HAP-1 (cell line): ENCODE measurements around the gene HMBS.
A peak's percentile ranks its signal among the peaks of the same experiment; 100 is the strongest.

Source experiments
- DNase-seq, 2 experiments: peaks; one replicate each; pipeline ENCODE4 v3.0.0-alpha.2; 2016 to 2020; ENCODE audit warnings: low spot score in 2 of 2
- H3K27me3 ChIP-seq: fragments of 250-450 bp; sonication (Bioruptor Pico); 2 replicates; pipeline ENCODE4 v1.5.1; 2020; ENCODE audit warnings: low read depth, mild to moderate bottlenecking, moderate library complexity
- H3K36me3 ChIP-seq: fragments of 250-450 bp; sonication (Bioruptor Pico); replicated peaks from 2 replicates; pipeline ENCODE4 v1.5.1; 2020; ENCODE audit warnings: mild to moderate bottlenecking
- H3K4me1 ChIP-seq: fragments of 250-450 bp; sonication (Bioruptor Pico); 2 replicates; pipeline ENCODE4 v1.5.1; 2020; ENCODE audit warnings: mild to moderate bottlenecking
- H3K4me3 ChIP-seq: fragments of 250-450 bp; sonication (Bioruptor Pico); 2 replicates; pipeline ENCODE4 v1.5.1; 2020; ENCODE audit warnings: mild to moderate bottlenecking, moderate library complexity
- H3K9me3 ChIP-seq: fragments of 250-450 bp; sonication (Bioruptor Pico); 2 replicates; pipeline ENCODE4 v1.5.1; 2020; ENCODE audit warnings: mild to moderate bottlenecking, moderate library complexity
- in situ Hi-C: fragments of 300-500 bp; cut with MboI; formaldehyde crosslinking; loops from 3 replicates; pipeline ENCODE4 v1.14.3; 2020; ENCODE audit warnings: low sequenced_read_pairs, inconsistent platforms, mixed read lengths

Gene HMBS

DNA sequence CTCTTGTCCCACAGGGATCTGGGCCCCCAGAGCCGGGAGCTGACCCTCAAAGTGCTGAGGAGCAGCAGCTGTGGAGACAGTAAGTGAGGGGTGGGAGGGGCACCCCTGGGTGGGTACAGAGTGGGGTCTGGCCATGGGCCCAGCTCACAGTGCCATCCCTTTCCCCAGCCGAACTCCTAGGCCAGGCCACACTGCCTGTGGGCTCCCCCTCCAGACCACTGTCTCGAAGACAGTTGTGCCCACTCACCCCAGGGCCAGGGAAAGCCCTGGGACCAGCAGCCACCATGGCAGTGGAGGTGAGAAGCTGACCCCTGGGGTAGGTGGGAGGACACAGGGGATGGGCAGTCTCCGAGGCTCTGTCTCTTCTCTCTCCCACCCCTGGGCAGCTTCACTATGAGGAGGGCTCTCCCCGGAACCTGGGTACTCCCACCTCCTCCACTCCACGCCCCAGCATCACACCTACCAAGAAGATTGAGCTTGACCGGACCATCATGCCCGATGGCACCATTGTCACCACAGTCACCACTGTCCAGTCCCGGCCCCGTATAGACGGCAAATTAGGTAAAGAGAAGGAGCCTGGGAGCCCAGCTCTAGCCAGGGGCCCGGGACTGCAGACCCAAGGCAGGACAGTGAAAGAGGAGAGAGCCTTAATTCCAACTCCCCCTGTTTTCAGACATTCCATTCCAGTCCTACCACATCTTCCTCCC lies 27.8 kb downstream of the HMBS start:
- H3K9me3 ChIP-seq = no peaks in the 10 kb centered on the region
- no peak for DNase-seq
- peaks cover 25% of the 10 kb centered on the region for H3K36me3 ChIP-seq
- peaks cover 7% of the 10 kb centered on the region for H3K4me1 ChIP-seq
- H3K27me3 ChIP-seq = no peaks in the 10 kb centered on the region
- no peak overlapping the region for H3K4me3 ChIP-seq
- in situ Hi-C loops = loop anchor here (5.0 kb wide), 1 partner anchor 50 kb away; no protein-coding TSS in a partner anchor

DNA sequence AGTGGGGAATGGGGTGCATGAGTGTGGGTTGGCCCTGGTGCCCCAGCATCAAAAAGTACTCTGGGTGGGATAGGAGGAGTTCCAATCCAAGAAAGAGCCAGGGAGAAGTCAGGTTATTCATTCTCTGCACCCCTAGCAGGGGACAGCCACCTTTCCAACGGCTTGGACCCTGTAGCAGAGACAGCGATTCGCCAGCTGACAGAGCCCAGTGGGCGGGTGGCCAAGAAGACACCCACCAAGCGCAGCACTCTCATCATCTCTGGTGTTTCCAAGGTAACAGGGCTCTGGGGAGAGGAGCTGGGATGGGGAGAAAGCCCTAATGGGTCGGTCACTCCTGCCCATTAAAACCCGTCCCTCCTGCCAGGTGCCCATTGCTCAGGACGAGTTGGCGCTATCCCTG lies 29.0 kb downstream of the HMBS start:
- in situ Hi-C loops = loop anchor here (5.0 kb wide), 1 partner anchor 49 kb away; no protein-coding TSS in a partner anchor
- Histone ChIP-seq H3K9me3 (no peaks in the 10 kb centered on the region), H3K4me1 (peaks cover 2% of the 10 kb centered on the region), H3K27me3 (no peaks in the 10 kb centered on the region), H3K36me3 (peaks cover 25% of the 10 kb centered on the region), H3K4me3 (no peak overlapping the region)
- DNase-seq = no peak

DNA sequence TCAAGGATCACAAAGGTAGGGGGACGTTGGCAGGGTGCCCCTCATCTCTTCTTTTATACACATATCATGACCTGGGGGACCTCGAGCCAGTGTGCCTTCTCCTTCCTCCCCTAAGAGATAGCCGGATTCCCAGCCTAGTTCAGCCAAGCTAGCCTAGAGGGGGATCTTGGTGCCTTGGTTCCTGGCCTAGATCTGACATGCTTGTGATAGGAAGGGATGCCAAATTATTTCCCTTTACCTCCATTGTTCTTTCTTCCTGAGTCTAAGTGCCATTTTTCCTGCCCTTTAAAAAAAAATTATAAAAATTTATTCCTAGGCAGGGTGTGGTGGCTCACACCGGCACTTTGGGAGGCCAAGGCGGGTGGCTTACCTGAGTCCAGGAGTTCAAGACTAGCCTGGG lies 29.7 kb downstream of the HMBS start:
- Histone ChIP-seq H3K9me3 (no peaks in the 10 kb centered on the region), H3K36me3 (peaks cover 25% of the 10 kb centered on the region), H3K27me3 (no peaks in the 10 kb centered on the region), H3K4me1 (no peaks in the 10 kb centered on the region), H3K4me3 (no peak overlapping the region)
- in situ Hi-C loops = loop anchor here (5.0 kb wide), 1 partner anchor 48 kb away; no protein-coding TSS in a partner anchor
- DNase-seq = no peak

DNA sequence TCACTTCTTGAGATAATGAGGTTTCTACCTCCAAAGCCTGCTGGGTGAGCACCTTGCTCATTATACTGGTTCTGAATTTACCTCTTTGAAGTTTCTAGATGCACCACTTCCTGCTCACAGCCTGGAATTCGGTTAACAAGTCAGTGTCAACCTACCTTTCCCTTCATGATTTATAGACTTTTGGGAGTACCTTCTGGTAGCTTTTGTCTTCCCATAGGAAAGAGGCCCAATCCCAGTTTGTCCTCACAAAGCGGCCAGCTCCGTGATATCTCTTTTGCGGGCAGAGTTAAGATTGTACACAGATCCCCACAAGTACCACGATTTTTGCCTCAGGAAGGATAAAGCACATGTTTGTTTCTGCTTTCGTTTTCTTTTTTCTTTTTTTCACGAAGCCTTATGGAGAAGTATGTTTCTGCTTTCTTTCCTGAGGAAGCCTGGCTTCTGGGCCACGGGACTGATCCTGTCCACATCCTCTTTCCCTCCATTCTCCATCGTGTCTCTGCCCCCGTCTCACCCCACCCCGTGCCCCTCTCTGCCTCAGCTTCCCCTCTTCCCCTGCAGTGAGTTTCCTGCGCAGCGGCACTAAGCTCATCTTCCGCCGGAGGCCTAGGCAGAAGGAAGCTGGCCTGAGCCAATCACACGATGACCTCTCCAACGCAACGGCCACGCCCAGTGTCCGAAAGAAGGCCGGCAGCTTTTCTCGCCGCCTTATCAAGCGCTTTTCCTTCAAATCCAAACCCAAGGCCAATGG lies 31.0 kb downstream of the HMBS start:
- Histone ChIP-seq H3K4me3 (no peak overlapping the region), H3K36me3 (peaks cover 25% of the 10 kb centered on the region), H3K9me3 (no peaks in the 10 kb centered on the region), H3K27me3 (no peaks in the 10 kb centered on the region), H3K4me1 (peaks cover 5% of the 10 kb centered on the region)
- no peak for DNase-seq
- in situ Hi-C loops = no loop called here

DNA sequence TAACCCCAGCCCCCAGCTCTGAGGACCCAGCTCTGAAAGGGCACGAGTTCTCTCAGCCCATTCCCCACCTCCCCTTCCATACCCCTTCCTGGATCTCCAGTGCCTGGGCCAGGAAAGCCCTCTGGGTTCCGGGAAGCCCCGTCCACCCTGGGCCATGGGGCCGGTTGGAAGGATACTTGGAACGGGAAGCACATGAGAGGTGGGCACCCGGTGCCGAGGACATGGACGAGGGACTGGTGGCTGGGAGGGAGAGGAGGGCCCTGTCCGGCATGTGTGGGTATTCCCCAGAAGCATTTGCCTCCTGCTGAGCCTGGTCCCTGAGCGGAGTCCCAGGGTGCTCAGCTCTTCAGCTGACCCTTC lies 31.5 kb downstream of the HMBS start:
- no peak for DNase-seq
- Histone ChIP-seq H3K9me3 (no peaks in the 10 kb centered on the region), H3K27me3 (no peaks in the 10 kb centered on the region), H3K36me3 (peaks cover 24% of the 10 kb centered on the region), H3K4me1 (peaks cover 9% of the 10 kb centered on the region), H3K4me3 (no peak overlapping the region)
- in situ Hi-C loops = no loop called here

DNA sequence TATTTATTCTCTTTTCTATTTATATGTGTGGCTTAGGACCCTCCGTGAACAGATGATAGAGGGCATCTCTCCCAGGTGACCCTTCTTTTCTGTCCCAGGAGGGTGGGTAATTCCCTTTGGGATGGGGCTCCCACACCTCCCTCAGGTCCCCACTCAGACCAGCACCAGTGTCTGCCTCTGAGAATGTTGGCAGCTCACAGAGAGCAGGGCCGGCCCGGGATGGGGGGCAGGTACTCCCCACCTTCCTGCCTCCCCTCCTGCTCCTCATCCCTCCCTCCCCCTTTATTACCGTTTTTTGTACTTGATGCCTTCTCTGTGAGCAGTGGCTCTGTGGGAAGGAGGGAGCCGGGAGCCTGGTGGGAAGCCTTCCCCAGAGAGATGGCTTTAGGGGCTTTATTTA lies 31.9 kb downstream of the HMBS start:
- in situ Hi-C loops = no loop called here
- no peaks in the 10 kb centered on the region for H3K27me3 ChIP-seq
- no peak overlapping the region for H3K4me3 ChIP-seq
- H3K4me1 ChIP-seq = peaks cover 9% of the 10 kb centered on the region
- H3K9me3 ChIP-seq = no peaks in the 10 kb centered on the region
- no peak for DNase-seq
- H3K36me3 ChIP-seq = peaks cover 21% of the 10 kb centered on the region

DNA sequence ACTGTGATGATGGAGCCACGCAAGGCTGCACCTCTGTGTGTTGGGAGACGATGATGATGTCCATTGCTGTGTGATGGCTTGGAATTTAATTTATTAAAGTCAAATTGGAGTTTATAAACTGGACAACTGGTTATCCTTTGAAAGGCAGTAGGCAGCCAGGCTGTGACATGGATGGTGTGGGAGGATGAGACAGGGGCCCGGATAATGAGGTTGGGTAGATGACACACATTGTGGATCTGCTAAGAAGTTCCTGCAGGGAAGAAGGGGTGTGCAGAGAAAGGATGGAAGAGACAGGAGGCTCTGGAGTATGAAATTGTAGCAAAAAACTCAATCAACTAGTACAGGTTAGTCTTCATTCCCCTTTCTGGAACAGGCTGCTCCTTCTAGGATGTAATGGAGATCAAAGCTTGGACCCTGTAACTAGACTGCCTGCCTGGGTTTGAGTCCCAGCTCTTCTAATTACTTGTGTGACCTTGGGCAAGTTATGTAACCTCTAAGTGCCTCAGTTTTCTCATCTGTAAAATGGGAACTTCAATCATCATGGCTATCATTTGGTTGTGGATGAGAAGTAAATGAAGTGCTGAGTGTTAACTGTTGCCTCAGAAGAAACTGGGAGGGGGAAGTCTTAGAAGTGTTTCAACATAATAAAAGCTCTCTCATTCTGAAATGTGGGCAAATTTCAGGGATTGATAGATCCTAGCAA lies 32.5 kb downstream of the HMBS start:
- peaks cover 20% of the 10 kb centered on the region for H3K36me3 ChIP-seq
- no peak for DNase-seq
- in situ Hi-C loops = no loop called here

DNA sequence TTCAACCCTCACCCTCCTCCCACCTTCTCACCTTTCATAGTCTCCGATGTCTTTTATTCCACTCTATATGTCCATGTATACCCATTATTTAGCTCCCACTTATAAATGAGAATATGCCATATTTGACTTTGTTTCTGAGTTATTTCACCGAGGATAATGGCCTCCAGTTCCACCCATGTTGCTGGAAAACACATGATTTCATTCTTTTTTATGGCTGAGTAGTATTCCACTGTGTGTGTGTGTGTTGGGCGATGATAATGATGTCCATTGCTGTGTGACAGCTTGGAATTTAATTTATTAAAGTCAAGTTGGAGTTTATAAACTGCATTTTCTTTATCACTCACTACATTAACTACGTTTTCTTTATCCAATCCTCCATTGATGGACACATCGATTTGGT lies 33.5 kb downstream of the HMBS start:
- Histone ChIP-seq H3K4me1 (peaks cover 13% of the 10 kb centered on the region), H3K27me3 (no peaks in the 10 kb centered on the region), H3K4me3 (no peak overlapping the region), H3K36me3 (peaks cover 14% of the 10 kb centered on the region), H3K9me3 (no peaks in the 10 kb centered on the region)
- no peak for DNase-seq
- in situ Hi-C loops = no loop called here

More for the DNA sequence above, 32.5 kb downstream of the HMBS start:
- H3K4me1 ChIP-seq = peaks cover 10% of the 10 kb centered on the region
- H3K27me3 ChIP-seq = no peaks in the 10 kb centered on the region
- H3K4me3 ChIP-seq = no peak overlapping the region
- H3K9me3 ChIP-seq = no peaks in the 10 kb centered on the region

DNA sequence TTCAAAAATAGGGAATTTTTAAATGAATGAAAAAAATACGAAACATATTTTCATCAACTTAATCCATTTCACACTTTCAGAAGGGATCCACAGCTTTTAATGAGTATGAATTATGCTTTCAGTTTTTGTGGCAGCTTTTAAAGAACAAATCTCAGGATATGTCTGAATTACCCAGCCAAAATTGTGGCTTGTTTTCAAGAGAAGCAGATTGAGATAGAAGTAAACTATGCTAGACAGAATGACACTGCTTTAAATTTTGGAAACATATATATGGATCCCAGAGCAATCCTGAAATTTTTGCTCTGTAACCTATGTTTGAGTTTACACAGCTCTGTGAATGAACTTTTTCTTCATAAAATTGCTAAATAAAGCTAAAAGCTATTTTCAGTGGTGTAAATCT lies 34.3 kb downstream of the HMBS start:
- no peak for DNase-seq
- no peaks in the 10 kb centered on the region for H3K9me3 ChIP-seq
- in situ Hi-C loops = no loop called here
- H3K4me3 ChIP-seq = no peak overlapping the region
- no peaks in the 10 kb centered on the region for H3K27me3 ChIP-seq
- peaks cover 13% of the 10 kb centered on the region for H3K4me1 ChIP-seq
- H3K36me3 ChIP-seq = peaks cover 14% of the 10 kb centered on the region

DNA sequence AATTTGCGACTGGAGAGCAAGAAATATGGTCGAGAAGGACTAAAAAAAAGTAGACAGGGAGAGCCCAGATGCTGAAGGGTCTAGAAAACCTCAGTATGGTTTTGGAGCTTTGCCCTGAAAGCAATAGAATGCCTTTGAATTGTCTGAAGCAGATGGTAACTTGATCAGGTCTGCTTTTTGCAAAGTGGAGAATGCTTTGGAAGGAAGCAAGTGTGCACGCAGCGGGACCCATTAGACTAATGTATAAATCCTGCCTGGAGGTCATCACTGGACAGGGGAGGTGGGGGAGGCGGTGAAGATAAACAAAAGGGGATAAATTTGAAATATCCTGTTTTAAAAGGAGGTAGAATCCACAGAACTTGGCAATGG lies 35.9 kb downstream of the HMBS start:
- peak; percentile 61 to 74 for DNase-seq
- in situ Hi-C loops = no loop called here
- peak overlapping the region; percentile 83 for H3K4me3 ChIP-seq
- H3K4me1 ChIP-seq = peaks cover 13% of the 10 kb centered on the region
- peaks cover 17% of the 10 kb centered on the region for H3K36me3 ChIP-seq
- no peaks in the 10 kb centered on the region for H3K9me3 ChIP-seq
- no peaks in the 10 kb centered on the region for H3K27me3 ChIP-seq

DNA sequence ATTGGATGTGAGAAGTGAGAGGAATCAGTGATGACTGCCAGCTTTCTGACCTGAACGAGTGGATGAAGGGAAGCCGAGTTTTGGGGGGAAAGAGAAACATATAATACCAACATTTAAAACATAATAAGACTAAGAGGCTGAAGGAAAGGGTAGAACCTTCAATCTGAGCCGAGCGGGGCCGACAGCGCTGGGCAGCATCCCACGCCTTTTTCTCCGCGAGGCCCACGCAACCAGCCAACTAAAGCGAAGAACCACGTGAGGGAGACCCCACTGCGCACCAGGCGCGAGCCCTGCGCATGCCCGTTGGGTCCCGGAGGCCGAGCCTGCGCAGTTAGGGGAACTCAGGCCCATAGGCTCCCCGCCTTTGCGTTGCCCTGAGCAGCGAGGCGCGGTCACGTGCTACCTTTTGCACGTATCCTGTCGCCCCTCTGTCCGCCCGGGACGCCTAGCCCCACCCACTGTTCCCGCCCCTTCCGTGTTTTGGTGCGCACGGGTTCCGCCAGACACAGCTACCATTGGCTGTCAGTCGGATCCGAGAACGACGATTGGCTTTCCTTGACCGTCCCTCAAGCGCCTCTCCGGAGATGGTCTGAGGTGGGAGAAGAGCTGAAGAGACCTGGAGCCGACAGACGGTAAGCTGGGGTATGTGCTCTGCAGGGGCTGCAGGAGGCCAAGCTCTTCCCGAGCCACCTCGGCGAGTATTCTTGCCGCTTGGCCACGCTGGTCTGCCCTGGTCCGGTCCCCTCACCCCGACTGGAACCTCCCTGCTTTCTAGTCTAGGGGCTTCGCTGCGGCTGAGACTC lies 36.5 kb downstream of the HMBS start, which contains the start of gene HINFP:
Gene HINFP (plus strand): TSS at position 573 of the 803 bp plus-strand sequence. CDS start 5,365 bp downstream, outside the sequence.
- in situ Hi-C loops = no loop called here
- peaks cover 16% of the 10 kb centered on the region for H3K36me3 ChIP-seq

DNA sequence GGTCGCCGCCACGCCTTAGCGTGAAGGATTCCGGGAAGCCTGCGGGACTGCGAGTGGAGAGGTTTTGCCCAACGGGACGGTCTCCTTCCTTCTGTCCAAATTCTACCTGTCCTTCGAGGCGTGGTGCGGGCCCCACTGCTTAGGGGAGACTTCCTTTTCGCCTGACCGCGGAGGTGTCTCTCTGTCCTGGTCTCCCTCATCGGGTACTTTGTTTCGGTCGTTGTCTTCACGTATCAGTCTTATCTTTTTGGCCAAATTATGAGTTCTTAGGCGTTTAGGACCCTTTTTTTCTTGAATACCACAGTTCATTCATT lies 37.1 kb downstream of the HMBS start:
- H3K27me3 ChIP-seq = no peaks in the 10 kb centered on the region
- peak overlapping the region; percentile 83 for H3K4me3 ChIP-seq
- in situ Hi-C loops = no loop called here

More for the DNA sequence above, 36.5 kb downstream of the HMBS start, which contains the start of gene HINFP:
- peak; percentile 98 to 100 for DNase-seq
- Histone ChIP-seq H3K9me3 (no peaks in the 10 kb centered on the region), H3K4me3 (peak within 1 kb of the TSS; percentile 83), H3K4me1 (peaks cover 13% of the 10 kb centered on the region), H3K27me3 (no peaks in the 10 kb centered on the region)

DNA sequence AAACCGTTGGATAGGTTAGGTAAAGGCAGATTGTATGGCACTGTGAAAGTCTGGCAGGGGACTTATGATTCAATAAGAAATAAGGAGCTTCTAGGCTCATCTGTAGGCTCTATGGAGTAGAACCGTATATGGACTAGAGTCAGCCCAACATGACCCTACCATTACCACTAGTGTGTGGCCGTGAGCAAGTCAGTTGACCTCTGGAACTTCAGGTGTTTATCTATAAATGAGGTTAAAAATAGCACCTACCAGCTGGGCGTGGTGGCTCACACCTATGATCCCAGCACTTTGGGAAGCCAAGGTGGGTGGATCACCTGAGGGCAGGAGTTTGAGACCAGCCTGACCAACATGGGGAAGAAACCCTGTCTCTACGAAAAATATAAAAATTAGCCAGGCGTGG lies 41.1 kb downstream of the HMBS start:
- DNase-seq = no peak
- Histone ChIP-seq H3K4me3 (no peak overlapping the region), H3K4me1 (peaks cover 7% of the 10 kb centered on the region), H3K36me3 (peaks cover 29% of the 10 kb centered on the region), H3K9me3 (no peaks in the 10 kb centered on the region), H3K27me3 (no peaks in the 10 kb centered on the region)
- in situ Hi-C loops = no loop called here

More for the DNA sequence above, 37.1 kb downstream of the HMBS start:
- H3K9me3 ChIP-seq = no peaks in the 10 kb centered on the region
- peaks cover 19% of the 10 kb centered on the region for H3K36me3 ChIP-seq
- H3K4me1 ChIP-seq = peaks cover 13% of the 10 kb centered on the region
- DNase-seq = no peak
